Astrocyte of the cerebellum (primary cell): ENCODE data around the gene COL6A1.

Source experiments
- DNase-seq: peaks from one replicate; pipeline ENCODE4 v3.0.0-alpha.2; 2011; ENCODE audit warnings: low read depth
- H3K4me3 ChIP-seq: 2 replicates; pipeline ENCODE4 v1.5.1; 2011; ENCODE audit warnings: mild to moderate bottlenecking, low read depth, low read length, moderate library complexity
- in situ Hi-C: cut with HindIII; loops from 2 replicates; pipeline ENCODE4 v1.10.0; 2017; ENCODE audit warnings: low sequenced_read_pairs
- TF ChIP-seq, protein P1 (sequence below): IDR thresholded peaks from 2 replicates; pipeline ENCODE4 v1.5.1; 2012; ENCODE audit warnings: low read length, low read depth, moderate library complexity, mild to moderate bottlenecking; ENCODE audit errors: missing control alignments

COL6A1 gene

GRCh38 chr21:45941338-45941710 lies 40.2 kb upstream of the COL6A1 start:
- H3K4me3 ChIP-seq: no peak overlapping the region
- in situ Hi-C loops: no loop called here
- TF ChIP-seq, protein P1, sequence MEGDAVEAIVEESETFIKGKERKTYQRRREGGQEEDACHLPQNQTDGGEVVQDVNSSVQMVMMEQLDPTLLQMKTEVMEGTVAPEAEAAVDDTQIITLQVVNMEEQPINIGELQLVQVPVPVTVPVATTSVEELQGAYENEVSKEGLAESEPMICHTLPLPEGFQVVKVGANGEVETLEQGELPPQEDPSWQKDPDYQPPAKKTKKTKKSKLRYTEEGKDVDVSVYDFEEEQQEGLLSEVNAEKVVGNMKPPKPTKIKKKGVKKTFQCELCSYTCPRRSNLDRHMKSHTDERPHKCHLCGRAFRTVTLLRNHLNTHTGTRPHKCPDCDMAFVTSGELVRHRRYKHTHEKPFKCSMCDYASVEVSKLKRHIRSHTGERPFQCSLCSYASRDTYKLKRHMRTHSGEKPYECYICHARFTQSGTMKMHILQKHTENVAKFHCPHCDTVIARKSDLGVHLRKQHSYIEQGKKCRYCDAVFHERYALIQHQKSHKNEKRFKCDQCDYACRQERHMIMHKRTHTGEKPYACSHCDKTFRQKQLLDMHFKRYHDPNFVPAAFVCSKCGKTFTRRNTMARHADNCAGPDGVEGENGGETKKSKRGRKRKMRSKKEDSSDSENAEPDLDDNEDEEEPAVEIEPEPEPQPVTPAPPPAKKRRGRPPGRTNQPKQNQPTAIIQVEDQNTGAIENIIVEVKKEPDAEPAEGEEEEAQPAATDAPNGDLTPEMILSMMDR: no peak
- DNase-seq: no peak

DNA sequence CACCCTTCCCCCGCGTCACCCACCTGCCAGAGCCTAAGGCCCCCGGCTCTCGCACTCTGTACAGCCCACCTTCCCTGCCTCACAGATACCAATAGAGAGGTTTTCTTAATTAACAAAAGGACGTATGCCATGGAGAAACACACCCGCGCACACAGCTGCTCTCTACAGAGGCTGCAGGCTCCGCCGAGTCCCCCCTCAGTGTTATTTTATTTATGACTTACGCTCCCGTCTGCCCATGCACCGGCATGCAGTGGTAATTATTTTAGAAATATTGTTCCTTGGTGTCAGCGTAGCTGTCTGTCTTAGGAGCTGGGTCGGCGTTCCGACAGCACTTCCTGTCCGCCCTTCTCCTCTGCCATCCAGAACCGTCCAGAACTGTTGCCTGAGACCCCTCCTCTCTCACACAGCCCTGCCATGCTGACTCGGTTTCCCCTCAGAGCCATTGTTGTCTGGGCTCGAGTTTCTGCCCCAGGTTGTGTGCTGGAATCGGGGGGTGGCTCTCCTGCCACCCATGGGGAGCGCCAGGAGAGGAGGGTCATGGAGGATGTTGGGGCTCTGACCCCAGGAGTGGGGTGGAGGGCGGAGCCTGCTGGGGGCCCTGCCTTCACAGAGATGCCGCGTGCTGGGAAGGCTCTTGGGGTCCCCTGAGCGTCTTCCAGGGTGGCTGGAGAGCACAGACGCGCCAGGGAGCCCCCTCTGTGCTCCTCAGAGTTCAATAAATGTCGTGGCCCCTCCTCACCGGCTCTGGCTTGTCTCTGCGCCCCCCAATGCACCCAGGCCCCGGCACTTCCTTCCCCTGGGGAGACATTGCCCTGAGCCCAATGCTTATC lies 39.6 kb upstream of the COL6A1 start:
- TF ChIP-seq, protein P1: no peak
- DNase-seq: no peak
- in situ Hi-C loops: no loop called here
- H3K4me3 ChIP-seq: no peak overlapping the region

GRCh38 chr21:45942755-45943629 lies 38.6 kb upstream of the COL6A1 start:
- DNase-seq: no peak
- TF ChIP-seq, protein P1: no peak
- in situ Hi-C loops: no loop called here
- H3K4me3 ChIP-seq: no peak overlapping the region

GRCh38 chr21:45943630-45944540 lies 37.7 kb upstream of the COL6A1 start:
- TF ChIP-seq, protein P1: no peak
- DNase-seq: no peak
- no peak overlapping the region for H3K4me3 ChIP-seq
- in situ Hi-C loops: no loop called here

DNA sequence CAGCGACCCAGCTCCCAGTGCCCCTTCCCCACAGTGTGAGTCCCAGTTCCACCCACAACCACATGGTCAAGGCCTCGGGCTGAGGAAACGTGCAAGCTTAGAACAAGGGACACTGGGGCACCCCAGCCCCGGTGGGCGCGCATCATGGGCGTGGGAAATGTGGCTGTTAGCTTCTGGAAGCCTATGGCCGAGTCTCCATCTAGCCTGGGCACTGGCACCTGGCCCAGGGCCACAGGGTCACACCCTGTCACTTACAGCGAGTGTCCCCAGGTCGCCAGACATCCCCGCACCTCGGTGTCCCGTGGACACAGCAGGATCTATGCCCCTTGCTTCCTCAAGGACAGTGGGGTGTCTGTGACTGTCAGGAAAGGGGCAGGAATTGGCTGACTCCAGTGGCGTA lies 37.0 kb upstream of the COL6A1 start:
- no peak for DNase-seq
- TF ChIP-seq, protein P1: no peak
- in situ Hi-C loops: no loop called here
- no peak overlapping the region for H3K4me3 ChIP-seq
